Glomerular visceral epithelial cell (primary cell): Measurements from ENCODE around the gene VSX1.

Source experiments
- DNase-seq: peaks from one replicate; pipeline ENCODE4 v3.0.0-alpha.2; 2016; ENCODE audit errors: extremely low spot score

VSX1 gene

GRCh38 chr20:25065625-25066338 lies 16.2 kb downstream of the VSX1 start:
- peak; percentile 53 for DNase-seq

- DNase-seq = no peak
These were observed 16.8 kb downstream of the VSX1 start for GRCh38 chr20:25065072-25065624.

GRCh38 chr20:25064561-25065071 lies 17.3 kb downstream of the VSX1 start:
- no peak for DNase-seq

GRCh38 chr20:25063981-25064380 lies 18.0 kb downstream of the VSX1 start:
- no peak for DNase-seq

- no peak for DNase-seq
These were observed 18.4 kb downstream of the VSX1 start for GRCh38 chr20:25063546-25063945.

GRCh38 chr20:25062841-25063240 lies 19.1 kb downstream of the VSX1 start:
- DNase-seq = no peak

GRCh38 chr20:25061821-25062530 lies 20.0 kb downstream of the VSX1 start:
- DNase-seq = no peak

GRCh38 chr20:25061103-25061799 lies 20.7 kb downstream of the VSX1 start:
- no peak for DNase-seq

- DNase-seq = no peak
These were observed 22.0 kb downstream of the VSX1 start for GRCh38 chr20:25059866-25060465.

GRCh38 chr20:25058847-25059810 lies 22.8 kb downstream of the VSX1 start:
- no peak for DNase-seq

GRCh38 chr20:25058051-25058846 lies 23.7 kb downstream of the VSX1 start, which contains the start of gene ACSS1:
TSS of gene ACSS1 (minus strand) at chr20:25058139. CDS start at chr20:25058102, 37 bp downstream.
- DNase-seq = no peak

GRCh38 chr20:25057234-25058050 lies 24.5 kb downstream of the VSX1 start:
- DNase-seq = no peak

GRCh38 chr20:25056690-25057233 lies 25.2 kb downstream of the VSX1 start:
- no peak for DNase-seq

- no peak for DNase-seq
These were observed 26.0 kb downstream of the VSX1 start for GRCh38 chr20:25055711-25056495.

GRCh38 chr20:25054995-25055629 lies 26.8 kb downstream of the VSX1 start:
- no peak for DNase-seq

GRCh38 chr20:25054096-25054820 lies 27.7 kb downstream of the VSX1 start:
- DNase-seq = no peak
